Testis (tissue), 3 donors: ENCODE data around the gene PCDHGA7. TPM values are rescaled to one million over a fixed set of nuclear protein-coding genes. Genes with fewer than 3 reads are reported as not detected.
A peak's percentile ranks its signal among the peaks of the same experiment; 100 is the strongest.
"Not testable (repeated sequence)": the region's sequence is repeated elsewhere in the genome, so short reads cannot be mapped to it uniquely, and the experiment has no call there.

Source experiments
- DNase-seq: peaks from one replicate; pipeline ENCODE4 v3.0.0-alpha.2; 2019
- H3K27ac ChIP-seq, 2 donors: fragments of 200-600 bp; sonication (generic); one replicate each; pipeline ENCODE4 v1.5.1; 2019
- H3K27me3 ChIP-seq: fragments of 200-600 bp; sonication (generic); one replicate; pipeline ENCODE4 v1.5.1; 2019
- H3K36me3 ChIP-seq: fragments of 200-600 bp; sonication (generic); one replicate; pipeline ENCODE4 v1.5.1; 2017; ENCODE audit warnings: low read depth; ENCODE audit errors: missing control alignments
- H3K4me1 ChIP-seq: fragments of 200-600 bp; sonication (generic); one replicate; pipeline ENCODE4 v1.5.1; 2019
- H3K4me3 ChIP-seq, 2 donors: fragments of 200-600 bp; sonication (generic); one replicate each; pipeline ENCODE4 v1.5.1; 2017 to 2019
- H3K9me3 ChIP-seq: fragments of 200-600 bp; sonication (generic); one replicate; pipeline ENCODE4 v1.5.1; 2017
- CTCF ChIP-seq, 3 experiments: fragments of 450-650 bp in 2 of 3; fragments of 200-600 bp in 1 of 3; sonication (generic) in 1 of 3; IDR thresholded peaks; one replicate each; pipeline ENCODE4 v1.5.1; 2016 to 2019; ENCODE audit warnings: antibody characterized with exemption in 3 of 3, mild to moderate bottlenecking in 2 of 3, moderate library complexity in 1 of 3
- POLR2A ChIP-seq: fragments of 450-650 bp; IDR thresholded peaks from one replicate; pipeline ENCODE4 v1.6.1; 2017; ENCODE audit warnings: antibody characterized with exemption, mild to moderate bottlenecking, moderate library complexity
- WGBS, 2 donors: methylation state at CpG; one replicate each; pipeline ENCODE4 v1.1.5; 2018; 5-methylcytosine and 5-hydroxymethylcytosine counted together
- intact Hi-C: fragments of 100-400 bp; cut with DNase I; formaldehyde crosslinking; loops from one replicate; pipeline ENCODE4 v1.15.1; 2023; ENCODE audit warnings: low total_unique reads
- polyA plus RNA-seq: library from polyadenylated mRNA; stranded (reverse); fragments of 350-450 nt; fragmentation: Illumina TruSeq; extraction: RNeasy Lipid Tissue Mini Kit (QIAGEN cat#74804); gene quantifications from one replicate; pipeline ENCODE4 v1.2.3, GENCODE V29; 2014; ENCODE audit warnings: low read depth, low replicate concordance; ENCODE audit not compliant: insufficient read depth
- total RNA-seq, 2 donors: library from RNA; depleted of rRNA; stranded (reverse); fragments of >200 nt; gene quantifications; one replicate each; pipeline ENCODE4 v1.2.3, GENCODE V29; 2016

The PCDHGA7 gene
- total and polyA plus RNA-seq, 3 donors from 2014 or later, result 1.6 to 12.7 (median 11.1) TPM

- no peaks in the 10 kb centered on the region for H3K4me1 ChIP-seq
- no peaks in the 10 kb centered on the region for H3K27me3 ChIP-seq
- no peak overlapping the region for H3K27ac ChIP-seq
- WGBS, 2 donors, result 25 to 40% methylated on average over 8 to 42 of the region's 53 CpGs
- no peaks in the 10 kb centered on the region for H3K36me3 ChIP-seq
- TF ChIP-seq POLR2A (no peak), CTCF (IDR thresholded peaks at IDR 0.05) (no peak)
- intact Hi-C loops, result loop anchor here (10.0 kb wide), 1 partner anchor 97 kb away; no protein-coding TSS in a partner anchor
- DNase-seq, result no peak
- H3K9me3 ChIP-seq, result no peaks in the 10 kb centered on the region
- H3K4me3 ChIP-seq, result no peak overlapping the region
These were observed 45.4 kb downstream of the PCDHGA7 start for GRCh38 chr5:141427783-141428426.

- Histone ChIP-seq H3K27ac (no peak within 1 kb of the TSS), H3K36me3 (no peaks in the 10 kb centered on the region), H3K4me1 (no peaks in the 10 kb centered on the region), H3K4me3 (peak within 1 kb of the TSS; percentile 26 to 38), H3K27me3 (no peaks in the 10 kb centered on the region), H3K9me3 (no peaks in the 10 kb centered on the region)
- WGBS, 2 donors, result 15 to 16% methylated on average over 32 to 33 of the region's 33 CpGs
- intact Hi-C loops, result no loop called here
- no peak for DNase-seq
- TF ChIP-seq POLR2A (no peak), CTCF (IDR thresholded peaks at IDR 0.05) (peak in 2 of 3 experiments; percentile 25 to 38)
These were observed 48.0 kb downstream of the PCDHGA7 start, which contains the start of gene PCDHGA12 for GRCh38 chr5:141430332-141431113. TSS of gene PCDHGA12 (plus strand) at chr5:141430507. CDS start at chr5:141430760, 253 bp downstream.

GRCh38 chr5:141431286-141431685, 48.7 kb downstream of the PCDHGA7 start:
- H3K4me3 ChIP-seq, result peak overlapping the region; percentile 26 to 38
- intact Hi-C loops, result no loop called here
- no peaks in the 10 kb centered on the region for H3K9me3 ChIP-seq

GRCh38 chr5:141432308-141432707, 49.8 kb downstream of the PCDHGA7 start:
- H3K4me3 ChIP-seq, H3K4me1 ChIP-seq, DNase-seq, intact Hi-C loops, H3K9me3 ChIP-seq, H3K27ac ChIP-seq, H3K36me3 ChIP-seq, H3K27me3 ChIP-seq: not testable (repeated sequence)
- 24 to 26% methylated on average over 5 to 38 of the region's 38 CpGs for WGBS, 2 donors

More at GRCh38 chr5:141431286-141431685, 48.7 kb downstream of the PCDHGA7 start:
- 7 to 14% methylated on average over 3 to 37 of the region's 37 CpGs for WGBS, 2 donors
- Histone ChIP-seq H3K36me3 (no peaks in the 10 kb centered on the region), H3K27me3 (no peaks in the 10 kb centered on the region), H3K27ac (no peak overlapping the region), H3K4me1 (no peaks in the 10 kb centered on the region)
- no peak for DNase-seq
- TF ChIP-seq CTCF (IDR thresholded peaks at IDR 0.05), result no peak
- TF ChIP-seq POLR2A, result no peak

- H3K4me1 ChIP-seq, H3K4me3 ChIP-seq, H3K36me3 ChIP-seq, H3K27me3 ChIP-seq, intact Hi-C loops, H3K27ac ChIP-seq, DNase-seq, H3K9me3 ChIP-seq: not testable (repeated sequence)
- 16 to 29% methylated on average over 19 to 29 of the region's 29 CpGs for WGBS, 2 donors
These were observed 50.2 kb downstream of the PCDHGA7 start for GRCh38 chr5:141432726-141433125.
